IMR-90 (cell line): ENCODE data around the gene RPL23. TPM values are rescaled to one million over a fixed set of nuclear protein-coding genes. Genes with fewer than 3 reads are reported as not detected.

ENCODE experiments used
- ATAC-seq: fragments of 200-7000 bp; cut with Tn5 transposase; 2 replicates; pipeline ENCODE4 v1.9.1; 2020; ENCODE audit warnings: low read depth, mild to moderate bottlenecking, moderate library complexity
- BruUV-seq: library from RNA; stranded (reverse); fragments of 400-500 nt; replicated peaks from 2 replicates; lab custom pipeline; 2021; lab: Mats Ljungman, UMichigan
- CTCF ChIA-PET: fragments of 300-600 bp; formaldehyde crosslinking; extraction: SDS; loops from one replicate; lab custom pipeline; 2021; ENCODE audit warnings: antibody characterized with exemption; lab: Yijun Ruan, JAX
- POLR2A ChIA-PET: fragments of 300-600 bp; sonication (Branson Sonifier 250); formaldehyde crosslinking; loops from one replicate; lab custom pipeline; 2022; ENCODE audit warnings: antibody characterized with exemption; ENCODE audit not compliant: unreplicated experiment; lab: Charles Lee
- DNase-seq: peaks from one replicate; pipeline ENCODE4 v3.0.0; 2013
- H2AFZ ChIP-seq: replicated peaks from 2 replicates; pipeline ENCODE3; 2013; ENCODE audit warnings: low read length, mild to moderate bottlenecking; ENCODE audit not compliant: poor library complexity
- H2AK5ac ChIP-seq: 2 replicates; pipeline ENCODE4 v1.6.1; 2013; ENCODE audit warnings: low read depth, low read length, inconsistent platforms
- H2AK9ac ChIP-seq: replicated peaks from 2 replicates; pipeline ENCODE3; 2013; ENCODE audit warnings: mild to moderate bottlenecking, low read depth, low read length, moderate library complexity; ENCODE audit not compliant: poor library complexity
- H2BK120ac ChIP-seq: 2 replicates; pipeline ENCODE4 v1.6.1; 2013; ENCODE audit warnings: low read depth, low read length, inconsistent platforms
- H2BK15ac ChIP-seq: 3 replicates; pipeline ENCODE4 v1.6.1; 2013; ENCODE audit warnings: low read depth, low read length, inconsistent platforms
- H2BK20ac ChIP-seq: 2 replicates; pipeline ENCODE4 v1.6.1; 2013; ENCODE audit warnings: low read depth, mild to moderate bottlenecking, inconsistent platforms, low read length, moderate library complexity
- H2BK5ac ChIP-seq: 2 replicates; pipeline ENCODE4 v1.6.1; 2013; ENCODE audit warnings: mild to moderate bottlenecking, low read depth, low read length, inconsistent platforms; ENCODE audit not compliant: poor library complexity, severe bottlenecking
- H3K14ac ChIP-seq: replicated peaks from 2 replicates; pipeline ENCODE4 v1.6.1; 2013; ENCODE audit warnings: low read depth, low read length, inconsistent platforms
- H3K18ac ChIP-seq: 2 replicates; pipeline ENCODE4 v1.6.1; 2013; ENCODE audit warnings: low read depth, low read length, control low read depth
- H3K23ac ChIP-seq: 2 replicates; pipeline ENCODE4 v1.6.1; 2013; ENCODE audit warnings: low read depth, low read length, inconsistent platforms
- H3K27ac ChIP-seq: 2 replicates; pipeline ENCODE4 v1.5.1; 2013; ENCODE audit warnings: mild to moderate bottlenecking, control low read depth, low read length; ENCODE audit not compliant: insufficient read depth
- H3K27me3 ChIP-seq: 2 replicates; pipeline ENCODE4 v1.6.1; 2013; ENCODE audit warnings: low read length; ENCODE audit not compliant: control insufficient read depth, insufficient read depth
- H3K36me3 ChIP-seq: 2 replicates; pipeline ENCODE4 v1.6.1; 2013; ENCODE audit warnings: low read length, mixed read lengths; ENCODE audit not compliant: control insufficient read depth, insufficient read depth
- H3K4ac ChIP-seq: 2 replicates; pipeline ENCODE4 v1.6.1; 2013; ENCODE audit warnings: low read depth, low read length, inconsistent platforms
- H3K4me1 ChIP-seq: 2 replicates; pipeline ENCODE4 v1.6.1; 2013; ENCODE audit warnings: low read length, mixed read lengths; ENCODE audit not compliant: control insufficient read depth, insufficient read depth
- H3K4me2 ChIP-seq: 2 replicates; pipeline ENCODE4 v1.6.1; 2013; ENCODE audit warnings: low read depth, mild to moderate bottlenecking, control low read depth, low read length, moderate library complexity
- H3K4me3 ChIP-seq: 2 replicates; pipeline ENCODE4 v1.5.1; 2013; ENCODE audit warnings: low read depth, mild to moderate bottlenecking, control low read depth, low read length, moderate library complexity; ENCODE audit not compliant: insufficient read depth
- H3K56ac ChIP-seq: 2 replicates; pipeline ENCODE4 v1.6.1; 2013; ENCODE audit warnings: low read length, inconsistent platforms; ENCODE audit not compliant: insufficient read depth; ENCODE audit errors: extremely low read depth
- H3K79me1 ChIP-seq, 2 experiments: 2 replicates each; pipeline ENCODE4 v1.6.1; 2013; ENCODE audit warnings: low read length in 2 of 2, inconsistent platforms in 1 of 2, low read depth in 1 of 2
- H3K9ac ChIP-seq: 2 replicates; pipeline ENCODE4 v1.6.1; 2013; ENCODE audit warnings: low read depth, low read length, control low read depth
- H3K9me1 ChIP-seq: 2 replicates; pipeline ENCODE4 v1.6.1; 2013; ENCODE audit warnings: low read length, inconsistent platforms; ENCODE audit not compliant: insufficient read depth
- H3K9me3 ChIP-seq: 2 replicates; pipeline ENCODE4 v1.6.1; 2013; ENCODE audit warnings: low read length; ENCODE audit not compliant: control insufficient read depth, insufficient read depth
- H4K20me1 ChIP-seq: 2 replicates; pipeline ENCODE4 v1.6.1; 2013; ENCODE audit warnings: low read length, inconsistent platforms; ENCODE audit not compliant: insufficient read depth
- H4K5ac ChIP-seq: 2 replicates; pipeline ENCODE4 v1.6.1; 2013; ENCODE audit warnings: mild to moderate bottlenecking, low read depth, low read length, control low read depth
- H4K8ac ChIP-seq, 2 experiments: 2 replicates each; pipeline ENCODE4 v1.6.1; 2013; ENCODE audit warnings: low read depth in 2 of 2, low read length in 2 of 2, control low read depth in 1 of 2, inconsistent platforms in 1 of 2
- H4K91ac ChIP-seq: 2 replicates; pipeline ENCODE4 v1.6.1; 2013; ENCODE audit warnings: low read depth, low read length, inconsistent platforms; ENCODE audit not compliant: insufficient read depth
- BHLHE40 ChIP-seq: fragments of 150-350 bp; IDR thresholded peaks from 2 replicates; pipeline ENCODE4 v1.6.1; 2016; ENCODE audit warnings: mild to moderate bottlenecking, low read depth, low read length
- CEBPB ChIP-seq: IDR thresholded peaks from 2 replicates; pipeline ENCODE4 v1.6.1; 2012; ENCODE audit warnings: low read depth, low read length, improper control_type of control experiment
- CHD1 ChIP-seq: IDR thresholded peaks from 2 replicates; pipeline ENCODE4 v1.6.1; 2012; ENCODE audit warnings: low read depth, low read length, improper control_type of control experiment
- CTCF ChIP-seq: conservative IDR thresholded peaks from 2 replicates; pipeline ENCODE4 v1.5.1; 2012; ENCODE audit warnings: mild to moderate bottlenecking, low read depth, low read length, improper control_type of control experiment
- ELK1 ChIP-seq: fragments of 150-350 bp; IDR thresholded peaks from 2 replicates; pipeline ENCODE4 v1.6.1; 2016; ENCODE audit warnings: low read depth, mild to moderate bottlenecking, low read length, moderate library complexity, borderline replicate concordance
- FOS ChIP-seq: fragments of 150-350 bp; IDR thresholded peaks from 2 replicates; pipeline ENCODE4 v1.6.1; 2016; ENCODE audit warnings: low read depth, low read length
- MAFK ChIP-seq: IDR thresholded peaks from 2 replicates; pipeline ENCODE4 v1.6.1; 2012; ENCODE audit warnings: low read depth, low read length, improper control_type of control experiment
- MAZ ChIP-seq: IDR thresholded peaks from 2 replicates; pipeline ENCODE4 v1.6.1; 2012; ENCODE audit warnings: low read depth, mild to moderate bottlenecking, low read length, improper control_type of control experiment, moderate library complexity, borderline replicate concordance
- MXI1 ChIP-seq: IDR thresholded peaks from 2 replicates; pipeline ENCODE4 v1.6.1; 2012; ENCODE audit warnings: low read depth, mild to moderate bottlenecking, low read length, moderate library complexity, borderline replicate concordance
- NFE2L2 ChIP-seq: fragments of 150-350 bp; IDR thresholded peaks from 2 replicates; pipeline ENCODE4 v1.6.1; 2016; ENCODE audit warnings: low read depth, mild to moderate bottlenecking, low read length
- POLR2A ChIP-seq: IDR thresholded peaks from 2 replicates; pipeline ENCODE4 v1.6.1; 2012; ENCODE audit warnings: mild to moderate bottlenecking, low read depth, low read length
- RAD21 ChIP-seq: IDR thresholded peaks from 2 replicates; pipeline ENCODE4 v1.6.1; 2012; ENCODE audit warnings: low read length, improper control_type of control experiment
- RCOR1 ChIP-seq: IDR thresholded peaks from 2 replicates; pipeline ENCODE4 v1.6.1; 2012; ENCODE audit warnings: mild to moderate bottlenecking, low read length, improper control_type of control experiment; ENCODE audit not compliant: insufficient replicate concordance
- RFX5 ChIP-seq: IDR thresholded peaks from 2 replicates; pipeline ENCODE4 v1.8.0; 2012; ENCODE audit warnings: low read depth, mild to moderate bottlenecking, low read length, moderate library complexity
- SMC3 ChIP-seq: fragments of 150-350 bp; IDR thresholded peaks from 2 replicates; pipeline ENCODE4 v1.6.1; 2016; ENCODE audit warnings: low read depth, mild to moderate bottlenecking, antibody characterized with exemption, low read length, moderate library complexity
- USF2 ChIP-seq: fragments of 150-350 bp; IDR thresholded peaks from 2 replicates; pipeline ENCODE4 v1.6.1; 2017; ENCODE audit warnings: mild to moderate bottlenecking, antibody characterized with exemption, low read length, low read depth
- WGBS, 2 experiments: methylation state at CpG; one replicate each; pipeline versions ENCODE4 v1.1.5 to v1.1.7; 2013; ENCODE audit warnings: missing lambda C conversion rate in 2 of 2; ENCODE audit not compliant: insufficient read length in 1 of 2; ENCODE audit errors: extremely low coverage in 2 of 2; 5-methylcytosine and 5-hydroxymethylcytosine counted together
- dilution Hi-C: fragments of 300-500 bp; cut with HindIII; formaldehyde crosslinking; loops from one replicate; pipeline ENCODE4 v1.14.3; 2018; ENCODE audit warnings: low sequenced_read_pairs; ENCODE audit not compliant: unreplicated experiment
- in situ Hi-C: fragments of 300-500 bp; cut with MboI; formaldehyde crosslinking; loops from 3 replicates; pipeline ENCODE4 v1.14.3; 2019; ENCODE audit warnings: low sequenced_read_pairs, inconsistent platforms, mixed read lengths
- intact Hi-C: fragments of 100-400 bp; cut with micrococcal nuclease; formaldehyde crosslinking; loops from 2 replicates; pipeline ENCODE4 v1.10.0; 2022
- polyA plus RNA-seq, 3 experiments: library from polyadenylated mRNA; depleted of rRNA; stranded (reverse); fragments of >200 nt; gene quantifications; 2 replicates each; pipeline ENCODE4 v1.2.3, GENCODE V29; 2012; ENCODE audit warnings: low replicate concordance in 1 of 3
- total RNA-seq: library from RNA; depleted of rRNA; stranded (reverse); fragments of >200 nt; gene quantifications from 2 replicates; pipeline ENCODE4 v1.2.3, GENCODE V29; 2012

Gene RPL23
- total and polyA plus RNA-seq, 2 of the 4 experiments (the other 2 are of a cell fraction): 1,170 to 2,308 TPM

- ATAC-seq (no peak), DNase-seq (peak; percentile 28)
- Histone ChIP-seq H3K4me3 (no peak overlapping the region), H3K18ac (no peak overlapping the region), H2AK9ac (peak overlapping the region; percentile 79), H2BK15ac (no peak overlapping the region), H3K56ac (no peak overlapping the region), H2BK20ac (no peak overlapping the region), H2BK120ac (no peak overlapping the region), H3K4me2 (no peak overlapping the region), H2AK5ac (no peak overlapping the region), H3K4ac (no peak overlapping the region), H3K27ac (0 out of 2 replicates have a peak overlapping the region, but pooled peaks have one; percentile 1), H3K27me3 (no peaks in the 10 kb centered on the region), H3K4me1 (peaks cover 35% of the 10 kb centered on the region), H3K14ac (peak overlapping the region; percentile 6; the same call in 1 of the 2 replicates), H3K9me3 (no peaks in the 10 kb centered on the region), H4K20me1 (peaks cover 99% of the 10 kb centered on the region), H2BK5ac (peak overlapping the region; percentile 11), H3K23ac (peak overlapping the region; percentile 31; the same call in 1 of the 2 replicates), H3K9me1 (peaks cover 20% of the 10 kb centered on the region), H2AFZ (peak overlapping the region; percentile 24), H4K8ac (no peak overlapping the region; a peak in 1 of 4 replicates), H3K9ac (no peak overlapping the region), H3K36me3 (peaks cover 75% of the 10 kb centered on the region), H3K79me1 (peaks cover 49 to 93% of the 10 kb centered on the region in 2 experiments), H4K91ac (peak overlapping the region; percentile 6; the same call in 1 of the 2 replicates), H4K5ac (no peak overlapping the region)
- dilution Hi-C loops (no loop called here), in situ Hi-C loops (no loop called here), intact Hi-C loops (no loop called here)
- POLR2A ChIA-PET: no interaction called here
- no TSS peak for BruUV-seq
- CTCF ChIA-PET: no interaction called here
- TF ChIP-seq RFX5: no peak
- TF ChIP-seq NFE2L2: no peak
- TF ChIP-seq MAFK: no peak
- no peak for TF ChIP-seq MAZ
- TF ChIP-seq MXI1: no peak
- TF ChIP-seq USF2: no peak
- TF ChIP-seq BHLHE40: no peak
- TF ChIP-seq POLR2A: no peak
- TF ChIP-seq SMC3: no peak
- TF ChIP-seq ELK1: no peak
- no peak for TF ChIP-seq RAD21
- TF ChIP-seq CHD1: no peak
- no peak for TF ChIP-seq RCOR1
- no peak for TF ChIP-seq FOS
- no peak for TF ChIP-seq CEBPB
- TF ChIP-seq CTCF: no peak
- 100% methylated on average over 3 of the region's 6 CpGs; no CpG with 5 or more reads in 1 of the 2 experiments for WGBS, 2 experiments
Observed at GRCh38 chr17:38897176-38897575, 43.7 kb upstream of the RPL23 start.
